ENCODE results near the gene PSAPL1. TPM values are rescaled to one million over a fixed set of nuclear protein-coding genes. Genes with fewer than 3 reads are reported as not detected.

PSAPL1 gene
- total RNA-seq, 1 donor from 2014 or later: not detected

- ATAC-seq (ENCODE audit: low read depth): no peak
- Mint-ChIP-seq H3K27me3 (peaks cover 3% of the 10 kb centered on the region), H3K27ac (no peak overlapping the region), H3K4me3 (no peak overlapping the region), H3K9me3 (peaks cover 3% of the 10 kb centered on the region), H3K4me1 (no peaks in the 10 kb centered on the region), H3K36me3 (ENCODE audit: low read depth) (no peaks in the 10 kb centered on the region)
- POLR2A ChIA-PET: no interaction called here
- intact Hi-C loops (cut with micrococcal nuclease): no loop called here
- DNase-seq: no peak
- TF ChIP-seq, protein P1, sequence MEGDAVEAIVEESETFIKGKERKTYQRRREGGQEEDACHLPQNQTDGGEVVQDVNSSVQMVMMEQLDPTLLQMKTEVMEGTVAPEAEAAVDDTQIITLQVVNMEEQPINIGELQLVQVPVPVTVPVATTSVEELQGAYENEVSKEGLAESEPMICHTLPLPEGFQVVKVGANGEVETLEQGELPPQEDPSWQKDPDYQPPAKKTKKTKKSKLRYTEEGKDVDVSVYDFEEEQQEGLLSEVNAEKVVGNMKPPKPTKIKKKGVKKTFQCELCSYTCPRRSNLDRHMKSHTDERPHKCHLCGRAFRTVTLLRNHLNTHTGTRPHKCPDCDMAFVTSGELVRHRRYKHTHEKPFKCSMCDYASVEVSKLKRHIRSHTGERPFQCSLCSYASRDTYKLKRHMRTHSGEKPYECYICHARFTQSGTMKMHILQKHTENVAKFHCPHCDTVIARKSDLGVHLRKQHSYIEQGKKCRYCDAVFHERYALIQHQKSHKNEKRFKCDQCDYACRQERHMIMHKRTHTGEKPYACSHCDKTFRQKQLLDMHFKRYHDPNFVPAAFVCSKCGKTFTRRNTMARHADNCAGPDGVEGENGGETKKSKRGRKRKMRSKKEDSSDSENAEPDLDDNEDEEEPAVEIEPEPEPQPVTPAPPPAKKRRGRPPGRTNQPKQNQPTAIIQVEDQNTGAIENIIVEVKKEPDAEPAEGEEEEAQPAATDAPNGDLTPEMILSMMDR (IDR thresholded peaks at IDR 0.05): no peak
- CTCF ChIA-PET: no interaction called here
These were observed 17.8 kb downstream of the PSAPL1 start for GRCh38 chr4:7416745-7417432.

DNA sequence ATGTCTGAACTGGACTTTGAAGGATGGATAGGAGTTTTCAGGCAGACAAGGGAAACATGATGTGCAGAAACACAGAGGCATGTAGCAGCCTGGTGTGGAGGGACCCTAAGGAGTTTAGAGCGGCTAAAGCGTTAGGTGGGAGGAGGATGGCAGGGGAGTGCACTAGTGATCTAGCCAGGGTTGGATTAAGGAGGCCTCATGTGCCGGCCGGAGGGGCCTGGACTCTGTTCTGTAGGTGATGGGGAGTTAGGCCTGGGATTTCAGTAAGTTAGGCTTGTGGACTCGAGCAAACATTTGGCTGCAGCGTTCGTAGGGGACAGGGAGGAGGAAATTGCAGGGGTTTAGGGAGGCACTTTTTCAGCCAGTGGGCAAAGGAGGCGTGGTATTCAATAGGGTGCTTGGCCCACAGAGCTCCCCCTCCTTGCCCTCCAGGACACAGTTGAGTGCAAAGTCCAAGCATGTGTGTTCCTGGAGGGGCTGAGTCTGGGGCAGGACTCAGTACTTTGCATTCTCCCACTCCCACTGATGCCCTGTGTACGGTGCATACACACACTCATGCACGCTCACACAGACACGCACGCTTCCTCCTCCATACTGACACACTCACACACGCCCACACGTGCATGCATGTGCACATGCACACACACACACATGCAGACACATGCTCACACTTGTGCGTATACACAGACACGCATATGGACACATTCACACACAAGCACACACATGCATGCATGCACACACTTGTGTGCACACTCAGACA lies 18.6 kb downstream of the PSAPL1 start:
- Mint-ChIP-seq H3K27ac (no peak overlapping the region), H3K4me3 (no peak overlapping the region), H3K4me1 (no peaks in the 10 kb centered on the region), H3K36me3 (ENCODE audit: low read depth) (no peaks in the 10 kb centered on the region), H3K9me3 (peaks cover 3% of the 10 kb centered on the region), H3K27me3 (peaks cover 3% of the 10 kb centered on the region)
- CTCF ChIA-PET: no interaction called here
- intact Hi-C loops (cut with micrococcal nuclease): no loop called here
- TF ChIP-seq, protein P1 (IDR thresholded peaks at IDR 0.05): no peak
- ATAC-seq (ENCODE audit: low read depth) (no peak), DNase-seq (no peak)
- POLR2A ChIA-PET: no interaction called here

DNA sequence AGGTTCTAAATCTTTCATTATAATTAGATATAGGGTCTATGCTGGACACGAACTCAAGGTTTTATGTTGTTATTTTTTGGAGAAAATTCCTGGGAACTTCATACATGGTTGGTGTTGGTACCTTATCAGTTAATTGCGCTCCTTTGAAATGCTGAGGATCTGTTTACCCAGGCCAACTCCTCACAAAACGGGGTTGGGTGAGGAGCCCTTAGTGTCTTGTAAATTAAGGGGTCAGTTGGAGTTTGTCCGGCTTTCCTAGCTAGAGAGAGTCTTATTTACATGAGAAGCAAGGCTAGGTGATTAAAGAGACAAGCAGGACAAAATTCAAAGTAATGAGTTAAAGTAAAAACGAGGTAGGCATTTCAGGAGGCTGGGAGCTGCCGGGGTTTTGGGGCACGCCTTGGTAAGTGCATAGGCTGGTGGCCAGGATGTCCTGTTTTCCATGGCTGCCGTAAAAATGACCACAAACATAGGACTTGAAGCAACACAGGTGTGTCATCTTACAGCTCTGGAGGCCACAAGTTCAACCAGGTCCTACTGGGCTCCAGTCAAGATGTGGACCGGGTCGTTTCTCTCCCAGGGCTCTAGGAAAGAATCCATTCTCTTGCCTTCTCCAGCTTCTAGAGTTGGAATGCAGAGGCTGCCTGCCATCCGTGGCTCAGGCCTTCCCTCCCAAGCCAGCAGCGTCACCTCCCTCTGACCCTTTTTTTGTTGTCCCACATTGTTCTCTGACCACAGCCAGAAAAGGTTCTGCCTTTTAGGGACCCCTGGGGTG lies 19.8 kb downstream of the PSAPL1 start:
- POLR2A ChIA-PET: no interaction called here
- CTCF ChIA-PET: no interaction called here
- ATAC-seq (ENCODE audit: low read depth): no peak
- TF ChIP-seq, protein P1 (IDR thresholded peaks at IDR 0.05): no peak
- no peaks in the 10 kb centered on the region for H3K36me3 Mint-ChIP-seq (ENCODE audit: low read depth)
- no peak overlapping the region for H3K27ac Mint-ChIP-seq
- H3K4me3 Mint-ChIP-seq: no peak overlapping the region
- no peaks in the 10 kb centered on the region for H3K4me1 Mint-ChIP-seq
- DNase-seq: no peak
- H3K9me3 Mint-ChIP-seq: peaks cover 3% of the 10 kb centered on the region
- peaks cover 3% of the 10 kb centered on the region for H3K27me3 Mint-ChIP-seq
- intact Hi-C loops (cut with micrococcal nuclease): no loop called here

DNA sequence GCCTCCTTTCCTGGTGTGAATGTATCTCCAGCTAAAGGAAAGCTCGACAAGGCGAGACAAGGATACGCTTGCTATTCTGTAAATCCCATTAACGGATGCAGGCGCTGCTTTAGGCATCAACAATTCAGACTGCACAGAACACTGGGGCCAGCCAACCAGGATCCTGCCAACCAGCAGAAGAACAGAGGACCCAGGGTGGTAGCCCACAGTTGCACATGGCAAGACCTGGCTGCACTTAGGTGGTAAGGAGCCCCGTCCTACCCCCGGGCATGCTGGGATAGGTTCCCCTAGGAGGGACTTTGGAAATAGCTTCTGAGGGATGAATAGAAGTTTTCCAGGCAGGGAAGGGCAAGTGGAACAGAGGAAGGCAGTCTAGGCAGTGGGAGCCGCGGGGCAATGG lies 20.7 kb downstream of the PSAPL1 start:
- Mint-ChIP-seq H3K36me3 (ENCODE audit: low read depth) (no peaks in the 10 kb centered on the region), H3K4me1 (no peaks in the 10 kb centered on the region), H3K4me3 (no peak overlapping the region), H3K9me3 (peaks cover 6% of the 10 kb centered on the region), H3K27me3 (peaks cover 3% of the 10 kb centered on the region), H3K27ac (no peak overlapping the region)
- ChIA-PET POLR2A (no interaction called here), CTCF (no interaction called here)
- DNase-seq: no peak
- ATAC-seq (ENCODE audit: low read depth): no peak
- TF ChIP-seq, protein P1 (IDR thresholded peaks at IDR 0.05): no peak
- intact Hi-C loops (cut with micrococcal nuclease): no loop called here

DNA sequence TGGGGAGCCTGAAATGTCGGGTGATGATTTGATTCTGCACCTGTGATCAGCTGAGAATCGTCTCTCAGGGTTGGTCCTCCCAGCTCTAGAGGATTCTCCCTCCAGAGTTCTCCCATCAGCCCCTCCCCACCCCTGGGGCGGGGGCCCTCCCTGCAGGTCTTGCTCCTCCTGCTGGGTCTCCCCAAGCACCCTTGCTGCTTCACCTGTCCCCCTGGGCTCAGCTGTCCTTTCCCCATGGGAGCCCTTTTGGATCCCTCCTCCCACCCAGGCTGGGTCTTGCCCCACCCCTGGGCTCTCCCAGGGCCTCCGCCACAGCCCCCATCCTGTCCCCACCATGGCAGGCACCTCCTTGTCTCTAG lies 22.2 kb downstream of the PSAPL1 start:
- CTCF ChIA-PET: no interaction called here

More for the DNA sequence above, 22.2 kb downstream of the PSAPL1 start:
- no peaks in the 10 kb centered on the region for H3K4me1 Mint-ChIP-seq
- TF ChIP-seq, protein P1 (IDR thresholded peaks at IDR 0.05): no peak
- intact Hi-C loops (cut with micrococcal nuclease): no loop called here
- ATAC-seq (ENCODE audit: low read depth) (no peak), DNase-seq (no peak)
- H3K9me3 Mint-ChIP-seq: peaks cover 12% of the 10 kb centered on the region
- no peak overlapping the region for H3K27ac Mint-ChIP-seq
- POLR2A ChIA-PET: no interaction called here
- peaks cover 3% of the 10 kb centered on the region for H3K27me3 Mint-ChIP-seq
- H3K4me3 Mint-ChIP-seq: no peak overlapping the region
- H3K36me3 Mint-ChIP-seq (ENCODE audit: low read depth): no peaks in the 10 kb centered on the region
